Lower leg skin (tissue), 4 donors: Measurements from ENCODE around the gene PDK3. TPM values are rescaled to one million over a fixed set of nuclear protein-coding genes. Genes with fewer than 3 reads are reported as not detected.

Experiments used
- DNase-seq, 2 donors: peaks; one replicate each; pipeline ENCODE4 v3.0.0-alpha.2; 2019; ENCODE audit warnings: low spot score in 2 of 2
- H3K4me3 ChIP-seq: fragments of 200-600 bp; sonication (generic); 2 replicates; pipeline ENCODE4 v1.5.1; 2017; ENCODE audit warnings: mild to moderate bottlenecking, low read depth; ENCODE audit not compliant: poor library complexity, severe bottlenecking
- CTCF ChIP-seq, 3 donors: fragments of 450-650 bp; IDR thresholded peaks; one replicate each; pipeline ENCODE4 v1.5.1; 2016; ENCODE audit warnings: antibody characterized with exemption in 3 of 3, mild to moderate bottlenecking in 3 of 3, moderate library complexity in 2 of 3
- POLR2A ChIP-seq, 2 donors: fragments of 450-650 bp; IDR thresholded peaks; one replicate each; pipeline ENCODE4 v1.6.1; 2016 to 2017; ENCODE audit warnings: antibody characterized with exemption in 2 of 2, mild to moderate bottlenecking in 1 of 2, moderate library complexity in 1 of 2
- WGBS, 2 donors: methylation state at CpG; one replicate each; pipeline ENCODE4 v1.1.5; 2018; 5-methylcytosine and 5-hydroxymethylcytosine counted together
- intact Hi-C: fragments of 100-400 bp; cut with DNase I; formaldehyde crosslinking; loops from one replicate; pipeline ENCODE4 v1.15.0; 2023; ENCODE audit warnings: low total_unique reads
- total RNA-seq, 4 donors: library from RNA; depleted of rRNA; stranded (reverse); fragments of >200 nt; gene quantifications; one replicate each; pipeline ENCODE4 v1.1.0, GENCODE V29; 2016

Gene PDK3
- total RNA-seq, 4 donors from 2014 or later: 16.7 to 62.4 (median 40.1) TPM

- DNase-seq: no peak
- WGBS, 2 donors: 74 to 88% methylated on average over 1 of the region's 1 CpG
- intact Hi-C loops: no loop called here
- H3K4me3 ChIP-seq: no peak overlapping the region
- TF ChIP-seq POLR2A (IDR thresholded peaks at IDR 0.05) (no peak), CTCF (IDR thresholded peaks at IDR 0.05) (no peak)
These were observed 110.4 kb downstream of the PDK3 start for GRCh38 chrX:24575496-24575895.

GRCh38 chrX:24577091-24577490 lies 112.0 kb downstream of the PDK3 start:
- DNase-seq: no peak
- TF ChIP-seq POLR2A (IDR thresholded peaks at IDR 0.05) (no peak), CTCF (IDR thresholded peaks at IDR 0.05) (no peak)
- WGBS, 2 donors: 70 to 78% methylated on average over 9 of the region's 9 CpGs
- intact Hi-C loops: no loop called here
- no peak overlapping the region for H3K4me3 ChIP-seq

Other genes with a start within 250 kb of the PDK3 start
- not detected for gene SUPT20HL2, start 151.2 kb upstream of the PDK3 start, total RNA-seq
- gene SUPT20HL1, start 104.6 kb upstream of the PDK3 start, total RNA-seq: not detected
- gene PCYT1B, start 182.1 kb downstream of the PDK3 start, total RNA-seq: under 1 TPM in 3 of 4 donors, not detected in 1; 0.04 to 0.78 (median 0.20) TPM
- 10 to 100 TPM in 1 of 4 donors, 1 to 10 TPM in 3; 7.1 to 12.5 (median 8.1) TPM for gene POLA1, start 228.6 kb downstream of the PDK3 start, total RNA-seq